ENCODE data around the gene KLHDC9. TPM values are rescaled to one million over a fixed set of nuclear protein-coding genes. Genes with fewer than 3 reads are reported as not detected.

The KLHDC9 gene
- total and polyA plus RNA-seq, 2 of the 8 experiments (the other 6 are each of a cell fraction or from before 2014, with no cell fraction given) = 6.5 to 15.6 TPM

DNA sequence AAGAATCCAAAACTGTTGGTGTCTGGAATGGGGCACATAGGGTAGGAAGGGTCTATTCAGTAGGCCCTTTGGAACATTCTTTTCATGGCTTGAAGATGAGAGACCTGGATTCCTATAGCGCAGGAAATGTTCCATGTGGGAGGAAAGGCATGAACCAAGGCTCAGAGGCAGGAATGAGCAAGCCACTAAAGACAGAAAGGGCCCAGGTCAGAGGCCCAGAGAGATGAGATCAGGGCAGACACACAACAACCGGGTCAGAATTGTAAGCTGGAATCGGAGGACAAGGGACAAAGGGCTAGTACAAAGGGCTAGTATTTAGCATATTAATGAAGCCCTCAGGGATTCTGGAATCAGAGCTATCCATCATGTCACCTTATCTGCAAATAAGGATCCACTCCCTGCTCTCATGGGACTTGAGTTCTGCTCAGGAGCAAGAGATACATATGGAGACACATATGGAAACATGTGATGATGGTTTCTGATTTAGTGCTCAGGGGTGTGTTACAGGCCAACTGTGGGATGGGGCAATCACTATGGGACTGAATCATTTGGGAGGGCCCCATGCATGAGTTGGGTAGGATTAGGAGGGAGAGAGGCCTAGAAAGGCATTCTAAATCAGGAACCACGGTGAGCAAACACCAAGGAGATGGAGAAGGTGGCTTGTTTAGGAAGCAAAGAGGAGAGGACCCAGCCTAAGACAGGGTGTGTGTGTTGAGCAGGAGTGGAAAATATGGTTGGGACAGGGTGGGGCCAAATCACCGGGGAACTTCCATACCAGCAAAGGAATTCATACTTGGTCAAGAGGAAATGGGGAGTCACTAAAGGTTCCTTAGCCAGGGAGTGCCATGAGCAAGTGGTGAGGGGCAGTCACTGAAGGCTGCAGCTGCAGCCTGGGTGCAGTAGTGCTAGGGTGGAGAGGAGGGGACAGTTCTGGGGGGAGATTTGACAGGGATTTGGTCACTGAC lies 17.4 kb upstream of the KLHDC9 start:
- no peak overlapping the region for H3K9ac ChIP-seq (replicated peaks in 1 of 4; ENCODE audit: extremely low read depth in 1 of 4, low read depth in 3 of 4, low read length in 3 of 4)
- peaks cover 0 to 6% (median 0%) of the 10 kb centered on the region in 4 experiments; a peak in 4 of 7 replicates for H3K4me1 ChIP-seq (replicated peaks in 1 of 4; ENCODE audit: control insufficient read depth in 3 of 4, insufficient read depth in 4 of 4, low read length in 3 of 4)
- H3K79me1 ChIP-seq (ENCODE audit: low read depth, low read length) = no peaks in the 10 kb centered on the region
- no peak overlapping the region for H3K14ac ChIP-seq (ENCODE audit: insufficient read length)
- 84% methylated on average over 5 of the region's 5 CpGs; no CpG with 5 or more reads in 1 of the 2 experiments for WGBS, 2 experiments (ENCODE audit: extremely low coverage in 1 of 2, insufficient coverage in 1 of 2, insufficient read length in 1 of 2, insufficient replicate concordance in 2 of 2, low coverage in 1 of 2, low lambda C conversion rate in 2 of 2, missing lambda C conversion rate in 1 of 2)
- H3K9me3 ChIP-seq (ENCODE audit: insufficient read depth in 2 of 2, low read depth in 1 of 2, low read length in 1 of 2) = no peaks in the 10 kb centered on the region
- no peak overlapping the region for H2BK5ac ChIP-seq (ENCODE audit: low read depth, low read length)
- TF ChIP-seq SIX5 (IDR thresholded peaks at IDR 0.05; ENCODE audit: low read depth, low read length) (no peak), EGR1 (IDR thresholded peaks at IDR 0.05; ENCODE audit: borderline replicate concordance, low read depth, low read length) (no peak), TBP (IDR thresholded peaks at IDR 0.05; ENCODE audit: low read depth, low read length) (no peak), SP1 (IDR thresholded peaks at IDR 0.05; ENCODE audit: low read depth, low read length) (no peak), CBX8 (IDR thresholded peaks at IDR 0.05; ENCODE audit: borderline replicate concordance, low read depth, low read length) (no peak), RNF2 (IDR thresholded peaks at IDR 0.05; ENCODE audit: borderline replicate concordance, low read depth, low read length, missing control alignments, poor library complexity, severe bottlenecking) (no peak), HDAC6 (IDR thresholded peaks at IDR 0.05; ENCODE audit: low read depth, low read length) (no peak), TCF12 (IDR thresholded peaks at IDR 0.05; ENCODE audit: low read depth, low read length) (no peak)
- no peak overlapping the region for H2AK5ac ChIP-seq (ENCODE audit: low read depth, low read length)
- no peak overlapping the region for H3K27ac ChIP-seq (ENCODE audit: low read depth, low read length)
- FAIRE-seq = no peak
- H4K91ac ChIP-seq (replicated peaks; ENCODE audit: insufficient read length, low read length) = no peak overlapping the region
- H3K27me3 ChIP-seq (replicated peaks in 1 of 4; ENCODE audit: control insufficient read depth in 3 of 4, extremely low read depth in 1 of 4, insufficient read depth in 3 of 4, low read length in 3 of 4) = no peaks in the 10 kb centered on the region
- H3K23ac ChIP-seq (ENCODE audit: insufficient read length) = no peak overlapping the region
- H2BK120ac ChIP-seq (replicated peaks; ENCODE audit: low read depth, low read length) = no peak overlapping the region
- H3K56ac ChIP-seq (replicated peaks; ENCODE audit: insufficient read length, low read depth, low read length) = no peak overlapping the region
- H3K36me3 ChIP-seq (ENCODE audit: control insufficient read depth in 2 of 4, insufficient read depth in 4 of 4, low read length in 3 of 4) = no peaks in the 10 kb centered on the region
- ChIA-PET POLR2A (ENCODE audit: partially characterized antibody) (interaction anchor here (1.4 kb wide), 1 partner anchor 35 kb away, joined by 3 read pairs; the partner anchor contains the start of gene USF1), CTCF (ENCODE audit: partially characterized antibody) (interaction anchor here (1.3 to 17.8 kb wide), 4 partner anchors 8 to 82 kb away, joined by 4 to 282 read pairs (median 80); partner anchors contain the start of genes ARHGAP30 and KLHDC9)
- no peak overlapping the region for H2AFZ ChIP-seq (ENCODE audit: low read length)
- H2BK20ac ChIP-seq (ENCODE audit: low read length) = no peak overlapping the region
- H3K23me2 ChIP-seq (ENCODE audit: low read depth, low read length) = no peaks in the 10 kb centered on the region
- H3K4ac ChIP-seq (replicated peaks; ENCODE audit: insufficient read length, low read depth, low read length) = no peak overlapping the region
- H4K5ac ChIP-seq (ENCODE audit: insufficient read length, low read depth, low read length) = no peak overlapping the region
- DNase-seq (ENCODE audit: low read depth in 1 of 2, low spot score in 2 of 2) = no peak
- no peaks in the 10 kb centered on the region for H3K79me2 ChIP-seq (ENCODE audit: control insufficient read depth in 1 of 2, insufficient read depth in 2 of 2, low read length in 2 of 2)
- H3K4me2 ChIP-seq (ENCODE audit: insufficient read depth in 1 of 2, low read depth in 2 of 2, low read length in 2 of 2) = no peak overlapping the region
- no peaks in the 10 kb centered on the region for H4K20me1 ChIP-seq (replicated peaks in 1 of 2; ENCODE audit: control insufficient read depth in 1 of 2, insufficient read depth in 2 of 2, low read length in 2 of 2)
- peak overlapping the region; percentile 12; the same call in 1 of the 2 replicates for H2BK15ac ChIP-seq (ENCODE audit: low read length)
- no peak overlapping the region for H2BK12ac ChIP-seq (ENCODE audit: low read depth, low read length)
- no peak overlapping the region; the same call in 1 of the 2 replicates for H4K8ac ChIP-seq (ENCODE audit: extremely low read depth, insufficient read depth, low read length)
- H3K18ac ChIP-seq (ENCODE audit: extremely low read depth, low read length) = no peak overlapping the region
- H3K4me3 ChIP-seq (ENCODE audit: extremely low read depth in 1 of 4, insufficient read depth in 2 of 4, low read depth in 3 of 4, low read length in 4 of 4) = no peak overlapping the region
